ENCODE results near the gene MAML2. TPM values are rescaled to one million over a fixed set of nuclear protein-coding genes. Genes with fewer than 3 reads are reported as not detected.

The MAML2 gene
- total and polyA plus RNA-seq, 2 experiments from 2014 or later, result 4.7 to 15.3 TPM

DNA sequence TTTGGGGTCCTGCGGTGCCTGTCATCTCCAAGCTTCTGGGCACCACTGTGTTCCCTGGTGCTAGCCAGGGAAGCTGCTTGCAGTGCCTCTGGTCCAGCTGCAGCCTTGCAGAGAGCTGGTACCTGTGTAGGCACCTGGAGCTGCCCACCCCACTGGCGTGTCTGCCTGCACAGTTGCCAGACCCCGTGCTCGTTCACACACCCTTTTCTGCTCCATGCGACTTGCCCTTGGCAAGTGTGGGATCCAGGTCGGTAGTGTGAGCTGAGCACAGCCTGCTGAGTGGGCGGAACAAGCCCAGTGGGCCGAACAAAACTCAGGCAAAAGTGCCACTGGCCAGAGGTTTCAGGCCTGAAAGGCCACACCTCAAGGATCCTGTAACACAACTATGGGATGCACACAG lies 272.5 kb downstream of the MAML2 start:
- WGBS (ENCODE audit: low lambda C conversion rate, missing lambda C conversion rate), result 88% methylated on average over 8 of the region's 8 CpGs
- no peaks in the 10 kb centered on the region for H4K20me1 ChIP-seq (ENCODE audit: insufficient read depth, poor library complexity, severe bottlenecking)
- H3K4me3 ChIP-seq, result no peak overlapping the region
- H3K36me3 ChIP-seq (replicated peaks; ENCODE audit: insufficient read depth, low read depth), result no peaks in the 10 kb centered on the region
- H3K27me3 ChIP-seq, result no peaks in the 10 kb centered on the region
- H3K79me2 ChIP-seq, result peaks cover 31% of the 10 kb centered on the region
- H3K9me2 ChIP-seq (replicated peaks; ENCODE audit: insufficient read depth), result no peaks in the 10 kb centered on the region
- no peak for DNase-seq (ENCODE audit: low spot score)
- H3K4me1 ChIP-seq (ENCODE audit: insufficient read depth), result peaks cover 13% of the 10 kb centered on the region
- H3K9me3 ChIP-seq (ENCODE audit: low read depth), result no peaks in the 10 kb centered on the region
- H3K4me2 ChIP-seq, result no peak overlapping the region
- TF ChIP-seq EZH2 (IDR thresholded peaks at IDR 0.05; ENCODE audit: borderline replicate concordance), result no peak
- TF ChIP-seq CTCF (IDR thresholded peaks at IDR 0.05; ENCODE audit: poor library complexity), result no peak
- no peak for TF ChIP-seq EZH2phosphoT487 (IDR thresholded peaks at IDR 0.05; ENCODE audit: low read depth, severe bottlenecking, unreplicated experiment)
- H2AFZ ChIP-seq, result no peak overlapping the region
- H3K27ac ChIP-seq, result no peak overlapping the region

- TF ChIP-seq EZH2phosphoT487 (IDR thresholded peaks at IDR 0.05; ENCODE audit: low read depth, severe bottlenecking, unreplicated experiment) (no peak), CTCF (IDR thresholded peaks at IDR 0.05; ENCODE audit: poor library complexity) (no peak), EZH2 (IDR thresholded peaks at IDR 0.05; ENCODE audit: borderline replicate concordance) (no peak)
- no peak for DNase-seq (ENCODE audit: low spot score)
- no peaks in the 10 kb centered on the region for H3K36me3 ChIP-seq (replicated peaks; ENCODE audit: insufficient read depth, low read depth)
- H4K20me1 ChIP-seq (ENCODE audit: insufficient read depth, poor library complexity, severe bottlenecking), result no peaks in the 10 kb centered on the region
- no peaks in the 10 kb centered on the region for H3K9me3 ChIP-seq (ENCODE audit: low read depth)
- H3K27ac ChIP-seq, result no peak overlapping the region
- no peaks in the 10 kb centered on the region for H3K9me2 ChIP-seq (replicated peaks; ENCODE audit: insufficient read depth)
- no peak overlapping the region for H2AFZ ChIP-seq
- H3K4me3 ChIP-seq, result no peak overlapping the region
- WGBS (ENCODE audit: low lambda C conversion rate, missing lambda C conversion rate), result 82% methylated on average over 3 of the region's 3 CpGs
- no peak overlapping the region for H3K4me2 ChIP-seq
- no peaks in the 10 kb centered on the region for H3K27me3 ChIP-seq
- peaks cover 27% of the 10 kb centered on the region for H3K79me2 ChIP-seq
- peaks cover 30% of the 10 kb centered on the region for H3K4me1 ChIP-seq (ENCODE audit: insufficient read depth)
Measured at GRCh38 chr11:96067160-96067559, 275.8 kb downstream of the MAML2 start.

DNA sequence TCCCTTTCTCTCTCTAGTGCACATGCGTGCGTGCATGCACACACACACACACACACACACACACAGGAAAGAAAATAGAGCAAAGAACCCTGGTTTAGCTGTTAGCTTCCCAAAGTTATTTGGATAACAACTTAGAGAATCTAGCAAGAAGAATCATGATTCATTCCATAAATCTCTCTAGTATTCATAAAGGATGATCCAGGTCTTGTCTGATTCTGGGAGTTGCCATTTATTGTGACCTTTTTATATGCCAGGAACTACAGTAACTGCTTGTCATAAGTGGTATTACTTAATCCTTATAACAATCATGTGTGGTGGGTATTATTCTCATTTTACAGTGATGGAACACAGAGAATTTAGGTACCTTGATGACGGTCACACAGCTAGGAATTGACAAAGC lies 277.6 kb downstream of the MAML2 start:
- no peak overlapping the region for H3K4me3 ChIP-seq
- no peaks in the 10 kb centered on the region for H3K9me2 ChIP-seq (replicated peaks; ENCODE audit: insufficient read depth)
- H2AFZ ChIP-seq, result no peak overlapping the region
- H3K79me2 ChIP-seq, result peaks cover 24% of the 10 kb centered on the region
- 93% methylated on average over 3 of the region's 3 CpGs for WGBS (ENCODE audit: low lambda C conversion rate, missing lambda C conversion rate)
- H3K27me3 ChIP-seq, result no peaks in the 10 kb centered on the region
- TF ChIP-seq EZH2phosphoT487 (IDR thresholded peaks at IDR 0.05; ENCODE audit: low read depth, severe bottlenecking, unreplicated experiment) (no peak), EZH2 (IDR thresholded peaks at IDR 0.05; ENCODE audit: borderline replicate concordance) (no peak), CTCF (IDR thresholded peaks at IDR 0.05; ENCODE audit: poor library complexity) (no peak)
- H3K36me3 ChIP-seq (replicated peaks; ENCODE audit: insufficient read depth, low read depth), result no peaks in the 10 kb centered on the region
- no peaks in the 10 kb centered on the region for H4K20me1 ChIP-seq (ENCODE audit: insufficient read depth, poor library complexity, severe bottlenecking)
- H3K9me3 ChIP-seq (ENCODE audit: low read depth), result no peaks in the 10 kb centered on the region
- H3K27ac ChIP-seq, result no peak overlapping the region
- peaks cover 47% of the 10 kb centered on the region for H3K4me1 ChIP-seq (ENCODE audit: insufficient read depth)
- DNase-seq (ENCODE audit: low spot score), result no peak
- H3K4me2 ChIP-seq, result no peak overlapping the region

DNA sequence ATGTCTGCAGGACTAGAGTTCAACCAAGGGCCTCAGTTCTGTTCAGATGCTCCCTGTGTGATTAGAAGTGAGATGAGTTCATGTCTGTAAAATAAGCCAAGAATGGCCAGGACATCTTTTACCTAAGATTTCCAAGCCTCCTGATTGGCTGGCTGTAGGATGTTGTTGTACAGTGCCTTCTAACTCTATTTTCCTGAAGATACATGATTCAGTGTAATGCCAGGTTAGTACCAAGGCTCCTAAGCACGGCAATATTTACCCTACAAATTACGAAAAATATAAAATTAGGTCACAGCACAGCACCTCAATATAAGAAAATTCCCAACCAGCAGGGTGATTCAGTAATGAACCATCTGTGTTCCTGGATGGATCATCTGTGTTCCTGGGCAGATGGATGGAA lies 279.1 kb downstream of the MAML2 start:
- Histone ChIP-seq H2AFZ (no peak overlapping the region), H4K20me1 (ENCODE audit: insufficient read depth, poor library complexity, severe bottlenecking) (no peaks in the 10 kb centered on the region), H3K27me3 (no peaks in the 10 kb centered on the region), H3K9me2 (replicated peaks; ENCODE audit: insufficient read depth) (no peaks in the 10 kb centered on the region), H3K4me3 (no peak overlapping the region), H3K9me3 (ENCODE audit: low read depth) (no peaks in the 10 kb centered on the region), H3K36me3 (replicated peaks; ENCODE audit: insufficient read depth, low read depth) (no peaks in the 10 kb centered on the region), H3K4me1 (ENCODE audit: insufficient read depth) (peaks cover 47% of the 10 kb centered on the region), H3K27ac (no peak overlapping the region), H3K4me2 (peak overlapping the region; percentile 6), H3K79me2 (peaks cover 24% of the 10 kb centered on the region)
- WGBS (ENCODE audit: low lambda C conversion rate, missing lambda C conversion rate), result 99% methylated on average over 2 of the region's 2 CpGs
- DNase-seq (ENCODE audit: low spot score), result no peak
- TF ChIP-seq CTCF (IDR thresholded peaks at IDR 0.05; ENCODE audit: poor library complexity) (no peak), EZH2 (IDR thresholded peaks at IDR 0.05; ENCODE audit: borderline replicate concordance) (no peak), EZH2phosphoT487 (IDR thresholded peaks at IDR 0.05; ENCODE audit: low read depth, severe bottlenecking, unreplicated experiment) (no peak)

Measured in hepatocyte (in vitro differentiated cells).